HG03103 (cell line): ENCODE data around the gene PLEK2.
"Not testable (repeated sequence)": the region's sequence is repeated elsewhere in the genome, so short reads cannot be mapped to it uniquely, and the experiment has no call there.

Experiments used
- ATAC-seq: cut with Tn5 transposase; IDR thresholded peaks from one replicate; pipeline ENCODE4 v1.9.1; 2021; ENCODE audit warnings: low read depth; ENCODE audit not compliant: unreplicated experiment

Gene PLEK2

DNA sequence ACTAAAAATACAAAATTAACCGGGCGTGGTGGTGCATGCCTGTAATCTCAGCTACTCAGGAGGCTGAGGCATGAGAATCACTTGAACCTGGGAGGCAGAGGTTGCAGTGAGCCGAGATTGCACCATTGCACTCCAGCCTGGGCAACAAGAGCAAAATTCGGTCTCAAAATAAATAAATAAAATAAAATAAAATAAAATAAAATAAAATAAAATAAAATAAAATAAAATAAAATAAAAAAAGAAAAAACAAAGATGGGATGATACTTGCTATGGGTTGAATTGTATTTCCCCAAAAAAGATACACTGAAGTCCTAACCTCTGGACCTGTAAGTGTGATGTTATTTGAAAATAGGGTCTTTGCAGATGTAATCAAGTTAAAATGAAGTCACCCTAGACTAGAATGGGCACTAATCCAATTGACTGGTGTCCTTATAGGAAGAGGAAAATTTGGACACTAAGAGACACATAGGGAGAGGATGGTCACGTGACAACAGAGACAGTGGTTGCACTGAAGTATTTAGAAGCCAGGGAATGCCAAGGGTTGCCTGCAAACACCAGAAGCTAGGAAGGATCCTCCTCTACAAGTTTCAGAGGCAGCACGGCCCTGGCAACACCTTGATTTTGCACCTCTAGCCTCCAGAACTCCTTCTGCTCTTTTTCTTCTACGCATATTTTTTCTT lies 3.7 kb downstream of the PLEK2 start:
- not testable (repeated sequence) for ATAC-seq

DNA sequence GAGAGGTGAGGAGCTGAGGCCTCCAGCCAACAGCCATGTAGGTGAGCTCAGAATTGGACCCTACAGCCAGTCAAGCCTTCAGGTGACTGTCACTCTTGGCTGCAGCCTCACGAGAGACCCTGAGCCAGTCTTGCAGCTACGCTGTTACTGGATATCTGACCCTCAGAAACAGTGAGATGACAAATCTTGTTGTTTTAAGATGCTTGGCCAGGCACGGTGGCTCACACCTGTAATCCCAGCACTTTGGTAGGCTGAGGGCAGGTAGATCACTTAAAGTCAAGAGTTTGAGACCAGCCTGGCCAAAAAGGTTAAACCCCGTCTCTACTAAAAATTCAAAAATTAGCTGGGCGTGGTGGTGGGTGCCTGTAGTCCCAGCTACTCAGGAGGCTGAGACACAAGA lies 6.2 kb downstream of the PLEK2 start:
- ATAC-seq, result no peak

DNA sequence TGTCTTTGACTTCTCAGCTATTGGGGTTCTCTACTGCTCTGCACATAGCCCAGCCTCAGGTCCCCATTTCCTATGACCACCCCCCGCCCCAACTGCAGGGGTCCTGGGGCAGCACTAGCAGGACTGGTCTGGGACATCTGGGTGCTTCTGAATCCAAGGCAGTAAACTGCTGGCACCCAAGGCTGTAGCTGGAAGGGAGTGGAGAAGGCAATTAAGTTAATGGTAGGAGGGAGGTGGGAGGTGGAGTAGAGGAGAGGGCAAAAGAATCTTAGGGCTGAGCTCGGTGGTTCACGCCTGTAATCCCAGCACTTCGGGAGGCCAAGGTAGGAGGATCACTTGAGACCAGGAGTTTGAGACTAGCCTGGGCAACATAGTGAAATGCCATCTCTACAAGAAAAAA lies 11.5 kb downstream of the PLEK2 start:
- no peak for ATAC-seq

DNA sequence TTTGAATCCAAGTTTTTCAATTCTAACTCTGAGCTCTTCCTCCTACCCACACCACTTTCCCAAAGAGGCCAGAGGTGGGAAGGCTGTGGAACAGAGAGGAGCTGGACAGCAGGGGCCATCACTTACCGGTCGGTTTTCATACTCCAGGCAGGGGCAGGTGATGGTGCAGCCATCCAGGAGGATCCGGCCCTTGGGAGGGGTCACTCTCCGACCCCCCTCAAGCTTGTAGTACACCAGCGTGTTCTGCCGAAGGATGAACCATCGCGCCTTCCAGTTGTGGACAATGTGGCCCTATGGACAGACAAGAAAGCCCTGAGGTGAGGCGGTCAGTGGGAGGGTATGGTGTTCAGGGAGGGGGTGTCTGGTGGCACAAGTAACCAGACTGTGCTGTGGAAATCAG lies 14.4 kb downstream of the PLEK2 start:
- ATAC-seq, result no peak

DNA sequence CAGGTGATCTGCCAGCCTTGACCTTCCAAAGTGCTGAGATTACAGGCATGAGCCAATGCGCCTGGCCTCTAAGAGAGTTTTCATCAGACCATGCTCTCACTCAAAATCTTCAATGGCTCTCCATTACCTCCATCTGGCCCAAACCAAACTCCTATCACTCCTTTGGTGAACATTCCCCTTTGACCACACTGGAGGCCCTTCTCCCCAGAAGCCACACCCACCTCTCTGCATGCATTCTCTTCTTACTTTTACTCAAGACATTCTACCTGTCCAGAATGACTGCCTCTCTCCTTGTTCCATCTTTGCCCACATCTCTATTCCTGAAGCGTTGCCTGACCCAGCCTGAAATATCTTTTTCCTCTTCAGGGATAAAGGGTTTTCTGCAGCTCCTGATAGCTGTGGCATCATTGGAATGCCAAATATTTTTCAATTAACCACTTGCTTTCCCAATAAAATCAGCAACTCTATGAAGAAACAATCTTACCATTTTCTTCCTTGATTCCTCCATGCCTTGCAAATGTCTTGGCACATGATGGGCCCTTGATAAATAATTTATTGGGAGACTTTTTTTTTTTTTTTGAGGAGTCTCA lies 15.5 kb downstream of the PLEK2 start:
- no peak for ATAC-seq

DNA sequence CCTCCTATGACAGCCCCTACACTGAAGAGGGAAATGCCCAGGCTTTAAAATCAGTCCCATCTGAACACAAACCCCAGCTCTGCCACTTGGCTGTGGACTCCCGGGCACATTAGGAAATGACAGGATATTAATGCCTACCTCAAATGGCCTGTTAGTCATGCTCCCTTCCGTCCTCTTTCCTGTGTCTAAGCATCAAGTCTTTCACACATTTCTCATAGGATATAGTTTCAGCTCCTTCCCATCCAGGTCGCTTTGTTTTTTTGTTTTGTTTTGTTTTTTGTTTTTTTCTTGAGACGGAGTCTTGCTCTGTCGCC lies 16.1 kb downstream of the PLEK2 start:
- no peak for ATAC-seq

DNA sequence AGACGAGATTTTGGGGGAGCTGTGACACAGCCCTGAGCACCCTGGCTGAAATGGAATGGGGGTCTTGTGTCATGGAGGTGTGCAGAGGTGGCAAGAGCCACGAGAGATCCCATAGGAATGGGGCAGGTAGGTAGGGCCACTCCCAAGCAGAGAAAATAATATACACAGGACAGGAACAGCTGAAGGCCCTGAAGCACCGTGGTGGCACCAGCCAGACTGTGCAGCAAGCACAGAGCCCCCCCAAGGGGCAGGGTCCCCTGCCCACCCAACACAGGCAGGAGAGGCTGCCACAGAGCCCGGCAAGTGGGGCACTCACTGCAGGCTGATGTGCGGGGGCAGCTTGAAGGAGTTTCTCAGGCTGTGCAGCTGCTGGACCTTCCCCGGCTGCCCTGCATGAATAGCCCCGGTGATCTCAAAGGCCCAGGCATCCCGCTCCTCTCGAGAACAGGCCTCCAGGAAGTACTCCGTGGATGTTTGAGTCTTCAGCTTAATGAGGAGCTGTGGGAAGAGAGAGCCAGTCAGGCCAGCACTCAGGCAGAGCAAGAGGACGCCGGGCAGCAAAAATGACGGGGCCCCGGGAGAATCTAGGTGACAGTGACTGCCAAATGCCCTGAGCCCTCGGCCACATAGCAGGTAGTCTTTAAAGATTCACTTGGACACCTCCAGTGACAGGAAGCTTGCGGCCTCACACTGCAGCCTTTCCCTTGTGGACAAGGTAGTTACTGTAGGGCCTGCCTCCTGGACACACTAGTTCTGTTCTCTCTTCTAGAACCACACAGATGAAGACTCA lies 16.7 kb downstream of the PLEK2 start:
- no peak for ATAC-seq

- no peak for ATAC-seq
Measured at GRCh38 chr14:67393689-67394088, 18.3 kb downstream of the PLEK2 start.

DNA sequence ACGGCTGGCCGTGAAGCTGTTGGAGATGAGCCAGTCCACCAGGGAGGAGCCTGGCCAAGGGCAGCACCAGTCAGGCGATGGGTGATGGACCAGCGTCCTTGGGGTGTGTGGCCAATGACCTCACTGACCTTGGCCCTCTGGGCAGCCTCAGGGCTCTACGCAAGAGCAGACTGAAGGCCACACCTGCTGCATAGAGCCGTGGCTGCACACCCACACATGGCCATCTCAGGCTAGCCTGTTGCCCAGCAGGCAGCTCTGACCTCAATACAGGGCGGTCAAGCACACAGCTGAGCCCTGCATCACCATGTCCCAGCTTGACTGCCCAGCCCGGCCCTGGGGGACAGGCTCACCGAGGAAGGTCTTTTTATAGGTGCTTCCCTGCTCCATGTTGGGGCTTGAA lies 19.2 kb downstream of the PLEK2 start:
- ATAC-seq, result no peak

DNA sequence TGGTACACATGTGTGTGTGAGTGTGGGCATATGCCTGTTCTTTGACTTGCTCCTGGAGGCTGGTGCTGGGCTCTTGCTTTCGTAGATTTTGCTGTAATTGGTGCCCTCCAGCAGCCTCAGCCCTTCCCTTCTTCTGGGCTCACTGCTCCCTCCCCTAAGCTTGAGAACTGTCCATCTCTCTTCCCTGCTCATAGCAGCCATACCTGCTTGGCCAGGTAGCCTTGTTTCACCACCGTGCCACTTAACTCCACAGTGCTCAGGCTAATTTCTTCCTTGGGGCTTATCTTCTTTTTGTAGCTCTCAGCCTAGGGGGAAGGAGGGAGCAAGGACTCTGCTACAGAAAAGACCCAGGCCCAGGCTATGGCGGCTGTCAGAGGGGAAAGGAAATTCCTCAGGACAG lies 19.8 kb downstream of the PLEK2 start:
- ATAC-seq, result no peak

DNA sequence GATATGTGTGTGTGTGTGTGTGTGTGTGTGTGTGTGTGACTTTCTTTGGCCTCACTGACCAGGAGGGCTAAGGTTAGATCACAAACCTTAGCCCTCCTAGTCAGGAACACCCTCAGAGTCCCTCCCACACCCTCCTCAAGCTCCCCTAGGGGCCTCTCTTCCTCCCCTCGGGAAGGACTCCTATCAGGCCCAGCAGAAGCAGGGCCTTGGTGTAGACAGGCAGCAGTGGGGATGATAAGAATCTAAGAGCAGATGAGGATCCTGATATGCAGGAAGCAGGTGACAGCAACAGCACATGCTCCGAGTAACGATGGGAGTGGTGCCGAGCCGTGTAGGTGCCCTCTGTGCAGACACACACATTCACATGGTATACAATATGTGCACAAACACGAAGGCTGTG lies 20.7 kb downstream of the PLEK2 start:
- no peak for ATAC-seq

GRCh38 chr14:67389811-67390534 lies 22.0 kb downstream of the PLEK2 start:
- no peak for ATAC-seq

GRCh38 chr14:67389275-67389674 lies 22.7 kb downstream of the PLEK2 start:
- no peak for ATAC-seq

DNA sequence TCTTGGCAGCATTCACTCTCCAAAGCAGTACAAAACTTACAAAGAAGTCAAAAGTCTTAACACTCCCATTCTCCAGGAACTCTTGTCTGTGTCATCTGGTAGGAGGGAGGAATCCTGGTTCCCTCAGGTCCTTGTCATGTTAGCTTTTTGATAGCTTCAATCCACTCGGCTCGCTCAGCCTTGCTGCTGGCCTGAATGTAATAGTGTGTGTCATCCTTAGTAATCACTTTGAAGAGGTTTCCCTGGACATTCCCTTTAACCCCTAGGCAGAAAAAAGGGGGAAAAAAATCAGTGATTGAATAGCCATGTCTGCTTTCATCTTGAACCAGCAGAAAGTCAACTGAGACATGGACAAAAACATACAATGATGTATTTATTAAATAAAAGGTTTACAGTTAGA lies 24.8 kb downstream of the PLEK2 start:
- ATAC-seq, result no peak

DNA sequence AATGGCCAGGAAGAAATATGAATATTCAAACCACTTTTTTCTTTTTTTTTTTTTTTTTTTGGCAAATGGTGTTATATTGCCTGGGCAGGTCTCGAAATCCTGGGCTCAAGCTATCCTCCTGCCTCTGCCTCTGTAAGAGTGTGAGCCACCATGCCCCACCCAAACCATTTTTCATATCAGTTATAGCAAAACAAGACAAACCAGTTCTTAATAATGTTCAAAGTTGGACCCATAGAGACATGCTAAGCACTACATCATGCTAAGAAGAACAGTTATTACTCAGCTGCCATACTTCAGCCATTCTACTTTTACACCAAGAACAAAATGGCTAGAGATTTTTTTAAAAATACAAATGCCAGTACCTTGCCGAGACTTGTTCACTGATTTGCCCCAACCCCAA lies 26.3 kb downstream of the PLEK2 start:
- no peak for ATAC-seq

- no peak for ATAC-seq
Measured at GRCh38 chr14:67385120-67385519, 26.8 kb downstream of the PLEK2 start.

GRCh38 chr14:67377916-67378315 lies 34.0 kb downstream of the PLEK2 start:
- ATAC-seq, result no peak

DNA sequence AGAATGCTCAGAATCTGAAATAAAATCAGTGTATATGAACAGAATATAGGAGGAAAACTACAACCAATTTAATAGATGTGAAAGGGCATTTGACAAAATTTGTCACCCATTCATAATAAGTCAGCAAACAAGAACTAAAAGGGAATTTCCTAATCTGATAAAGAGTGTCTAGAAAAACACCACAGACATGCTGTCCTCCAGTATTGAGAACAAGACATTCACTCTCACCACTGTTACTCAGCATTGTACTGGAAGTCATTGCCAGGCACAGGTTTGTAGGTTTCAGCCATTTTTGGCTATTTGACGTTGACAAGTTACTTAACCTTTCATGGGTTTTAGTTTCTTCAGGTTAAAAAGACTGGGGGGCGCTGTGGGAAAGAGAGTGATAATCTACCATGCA lies 38.6 kb downstream of the PLEK2 start:
- ATAC-seq, result no peak

GRCh38 chr14:67372833-67373232 lies 39.1 kb downstream of the PLEK2 start:
- ATAC-seq, result no peak

- ATAC-seq, result no peak
Measured at GRCh38 chr14:67371247-67372148, 40.5 kb downstream of the PLEK2 start.
